ENCODE results near the gene FGFR1OP2.

Gene FGFR1OP2

DNA sequence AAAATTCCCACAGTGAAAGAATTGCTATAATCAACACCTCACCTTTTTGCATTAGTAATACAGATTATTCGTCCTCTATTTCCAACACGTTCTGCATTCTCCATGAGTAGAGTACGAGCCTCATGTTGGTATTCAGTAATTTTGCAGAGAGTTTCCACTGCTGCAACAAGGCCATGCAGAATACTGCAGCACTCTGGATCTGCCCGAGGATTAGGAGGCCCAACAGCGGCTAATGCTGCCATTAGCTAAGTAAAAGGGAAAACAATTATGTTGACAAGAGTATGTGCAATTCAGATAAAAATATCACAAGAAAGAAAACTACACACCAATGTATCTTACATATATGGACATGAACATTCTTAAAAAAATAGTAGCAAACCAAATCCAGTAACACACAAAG lies 9.6 kb upstream of the FGFR1OP2 start:
- no peak for DNase-seq (ENCODE audit: insufficient read length)
- no peak for FAIRE-seq
- TF ChIP-seq TAF1 (IDR thresholded peaks at IDR 0.05; ENCODE audit: borderline replicate concordance, low read depth, low read length) (no peak), POLR2A (IDR thresholded peaks at IDR 0.05; ENCODE audit: low read depth, low read length) (no peak), POLR2AphosphoS5 (IDR thresholded peaks at IDR 0.05; ENCODE audit: low read depth, low read length) (no peak)

GRCh38 chr12:26929590-26929989 lies 8.7 kb upstream of the FGFR1OP2 start:
- TF ChIP-seq POLR2A (IDR thresholded peaks at IDR 0.05; ENCODE audit: low read depth, low read length) (no peak), TAF1 (IDR thresholded peaks at IDR 0.05; ENCODE audit: borderline replicate concordance, low read depth, low read length) (no peak), POLR2AphosphoS5 (IDR thresholded peaks at IDR 0.05; ENCODE audit: low read depth, low read length) (no peak)
- no peak for DNase-seq (ENCODE audit: insufficient read length)
- FAIRE-seq: no peak

DNA sequence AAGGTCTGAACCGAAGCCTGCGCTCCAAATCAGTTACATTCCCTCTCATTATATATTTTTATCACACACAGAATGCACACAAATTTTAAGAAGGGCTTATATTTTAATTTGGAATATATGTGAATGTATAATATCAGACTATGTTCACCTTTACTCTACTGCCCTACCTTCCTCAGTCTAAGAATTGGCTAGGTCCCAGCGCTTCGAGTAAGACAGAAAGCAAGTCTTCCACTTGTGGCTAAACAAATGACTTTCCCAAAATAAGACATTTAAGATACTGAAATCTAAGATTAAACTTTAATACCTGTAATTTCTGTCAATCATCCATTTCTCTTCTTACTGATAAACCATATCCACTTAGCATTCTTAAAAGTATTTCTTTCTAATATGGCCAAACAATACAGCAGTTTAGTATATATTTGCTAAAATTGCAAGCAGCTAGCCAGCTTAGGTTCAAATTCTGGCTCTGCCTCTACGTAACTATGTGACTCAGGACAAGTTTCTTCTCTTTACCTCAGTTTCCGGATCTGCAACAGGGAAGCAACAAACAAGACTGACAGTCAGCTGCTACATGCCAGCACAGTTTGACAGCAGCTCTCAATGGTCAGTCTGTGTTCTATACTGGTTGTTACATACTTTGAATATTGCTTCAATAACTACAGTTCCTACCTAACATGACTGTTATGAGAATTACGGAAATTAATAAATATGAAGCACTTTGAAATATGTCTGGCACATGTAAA lies 2.5 kb upstream of the FGFR1OP2 start:
- TF ChIP-seq POLR2AphosphoS5 (IDR thresholded peaks at IDR 0.05; ENCODE audit: low read depth, low read length): no peak
- DNase-seq (ENCODE audit: insufficient read length): no peak
- peak; percentile 74 for FAIRE-seq

DNA sequence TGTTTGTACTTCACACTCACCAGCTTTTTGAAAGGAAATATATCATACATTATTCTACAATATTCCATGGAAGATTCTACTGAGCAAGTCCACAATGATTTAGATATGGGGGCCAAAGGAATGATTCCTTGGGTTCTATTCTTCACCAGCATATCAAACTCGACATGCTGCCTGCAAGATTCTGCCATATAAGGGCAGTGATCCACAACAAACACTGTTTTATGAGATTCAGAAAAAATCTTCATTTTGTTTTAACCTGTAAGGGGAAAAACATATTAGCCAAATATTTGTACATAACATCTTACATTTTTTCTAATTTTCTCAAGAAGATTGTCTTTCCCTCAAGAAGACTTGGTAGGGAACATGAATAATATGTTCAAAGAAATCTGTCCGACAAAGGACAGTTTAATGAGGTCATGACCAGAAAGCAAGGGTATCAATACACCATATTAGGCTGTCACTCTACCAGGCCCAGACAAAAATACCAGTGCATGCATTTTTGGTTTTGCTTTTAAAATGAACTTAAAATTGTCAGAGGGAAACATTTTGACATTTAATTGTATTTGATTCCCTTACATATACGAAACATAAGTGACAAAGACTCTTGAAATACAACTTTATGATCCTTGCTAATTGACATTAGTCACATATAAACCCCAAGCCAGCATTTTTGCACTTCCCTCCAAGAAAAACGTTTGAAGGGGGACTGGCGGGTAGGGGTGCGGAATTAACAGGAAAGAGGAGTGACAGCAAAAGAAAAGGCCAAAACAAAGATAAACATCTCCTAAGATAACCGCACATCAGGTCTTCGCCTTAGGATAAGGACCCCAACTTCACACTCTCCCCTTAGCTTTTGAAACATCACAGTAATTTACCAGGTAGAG lies 1.5 kb upstream of the FGFR1OP2 start:
- FAIRE-seq (no peak), DNase-seq (ENCODE audit: insufficient read length) (no peak)
- no peak for TF ChIP-seq TAF1 (IDR thresholded peaks at IDR 0.05; ENCODE audit: borderline replicate concordance, low read depth, low read length)
- TF ChIP-seq POLR2A (IDR thresholded peaks at IDR 0.05; ENCODE audit: low read depth, low read length): no peak
- TF ChIP-seq POLR2AphosphoS5 (IDR thresholded peaks at IDR 0.05; ENCODE audit: low read depth, low read length): no peak

DNA sequence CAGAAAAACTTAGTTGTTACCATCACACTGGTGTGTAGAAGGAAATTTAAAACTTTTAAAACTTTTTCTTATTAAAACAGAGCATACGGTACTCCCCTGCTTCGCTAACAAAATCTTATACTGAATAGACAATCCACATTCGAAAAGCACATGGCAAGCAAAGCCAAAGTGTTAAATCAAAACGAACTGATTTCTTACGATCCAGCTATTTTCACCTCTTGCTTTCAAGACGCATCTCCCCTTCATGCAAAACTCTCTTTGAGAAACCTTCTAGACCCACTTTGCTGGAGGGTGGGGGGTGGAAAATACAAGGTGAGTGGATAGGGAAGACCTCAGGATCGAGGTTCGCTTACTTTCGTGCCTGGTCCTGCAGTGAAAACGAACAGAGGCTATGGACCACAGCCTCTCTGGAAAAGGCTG lies 817 bp upstream of the FGFR1OP2 start:
- no peak for FAIRE-seq
- DNase-seq (ENCODE audit: insufficient read length): no peak

GRCh38 chr12:26938701-26939062 lies 412 bp downstream of the FGFR1OP2 start:
- FAIRE-seq: no peak
- peak; percentile 10 for DNase-seq (ENCODE audit: insufficient read length)
- TF ChIP-seq POLR2A (IDR thresholded peaks at IDR 0.05; ENCODE audit: low read depth, low read length) (no peak), POLR2AphosphoS5 (IDR thresholded peaks at IDR 0.05; ENCODE audit: low read depth, low read length) (no peak), TAF1 (IDR thresholded peaks at IDR 0.05; ENCODE audit: borderline replicate concordance, low read depth, low read length) (no peak)

More for the DNA sequence above, 817 bp upstream of the FGFR1OP2 start:
- no peak for TF ChIP-seq POLR2A (IDR thresholded peaks at IDR 0.05; ENCODE audit: low read depth, low read length)
- TF ChIP-seq TAF1 (IDR thresholded peaks at IDR 0.05; ENCODE audit: borderline replicate concordance, low read depth, low read length): no peak
- no peak for TF ChIP-seq POLR2AphosphoS5 (IDR thresholded peaks at IDR 0.05; ENCODE audit: low read depth, low read length)

GRCh38 chr12:26939192-26939832 lies 1.0 kb downstream of the FGFR1OP2 start:
- DNase-seq (ENCODE audit: insufficient read length) (no peak), FAIRE-seq (peak; percentile 70)
- no peak for TF ChIP-seq TAF1 (IDR thresholded peaks at IDR 0.05; ENCODE audit: borderline replicate concordance, low read depth, low read length)

DNA sequence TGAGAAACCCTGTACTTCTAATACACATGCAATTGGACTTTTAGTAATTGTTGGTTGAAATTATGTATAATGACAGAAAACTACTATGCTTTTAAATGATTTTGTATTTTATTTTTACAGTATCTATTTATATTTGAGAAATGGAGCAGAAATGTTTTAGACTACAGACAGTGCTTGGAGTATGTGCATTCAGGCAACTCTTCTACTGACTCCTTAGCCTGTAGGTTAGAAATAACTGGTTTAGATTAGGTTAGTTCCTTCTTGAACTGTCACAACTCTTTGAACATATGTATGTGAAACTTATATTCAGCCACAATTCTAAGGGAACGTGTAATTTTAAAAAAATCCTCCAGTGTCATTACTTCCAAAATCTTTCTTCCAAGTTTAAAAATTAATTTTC lies 1.7 kb downstream of the FGFR1OP2 start:
- TF ChIP-seq POLR2AphosphoS5 (IDR thresholded peaks at IDR 0.05; ENCODE audit: low read depth, low read length): no peak
- no peak for TF ChIP-seq TAF1 (IDR thresholded peaks at IDR 0.05; ENCODE audit: borderline replicate concordance, low read depth, low read length)
- no peak for TF ChIP-seq POLR2A (IDR thresholded peaks at IDR 0.05; ENCODE audit: low read depth, low read length)
- DNase-seq (ENCODE audit: insufficient read length) (no peak), FAIRE-seq (no peak)

- TF ChIP-seq POLR2AphosphoS5 (IDR thresholded peaks at IDR 0.05; ENCODE audit: low read depth, low read length): no peak
- TF ChIP-seq POLR2A (IDR thresholded peaks at IDR 0.05; ENCODE audit: low read depth, low read length): no peak
- TF ChIP-seq TAF1 (IDR thresholded peaks at IDR 0.05; ENCODE audit: borderline replicate concordance, low read depth, low read length): no peak
- no peak for FAIRE-seq
Observed at GRCh38 chr12:26940516-26941214, 2.4 kb downstream of the FGFR1OP2 start.

DNA sequence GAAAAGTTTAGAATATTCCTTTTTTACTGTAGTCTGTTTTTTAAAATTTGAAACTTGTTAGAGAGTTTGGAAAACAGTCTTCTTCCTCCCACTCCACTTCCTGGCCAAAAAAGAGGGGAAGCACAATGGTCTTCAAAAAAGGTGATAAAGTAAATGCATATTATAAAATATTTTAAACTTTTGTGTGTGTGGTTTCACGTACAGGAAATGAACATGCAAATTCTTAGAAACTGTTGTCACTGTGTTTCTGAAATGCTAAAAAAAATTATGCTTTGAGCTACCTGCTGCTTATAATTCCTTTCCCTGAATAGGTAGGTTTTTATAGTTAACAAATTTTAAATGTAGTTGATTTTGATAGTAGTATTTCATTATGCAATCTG lies 2.9 kb downstream of the FGFR1OP2 start:
- no peak for FAIRE-seq
- no peak for DNase-seq (ENCODE audit: insufficient read length)
- no peak for TF ChIP-seq POLR2AphosphoS5 (IDR thresholded peaks at IDR 0.05; ENCODE audit: low read depth, low read length)
- no peak for TF ChIP-seq POLR2A (IDR thresholded peaks at IDR 0.05; ENCODE audit: low read depth, low read length)
- no peak for TF ChIP-seq TAF1 (IDR thresholded peaks at IDR 0.05; ENCODE audit: borderline replicate concordance, low read depth, low read length)

More at GRCh38 chr12:26940516-26941214, 2.4 kb downstream of the FGFR1OP2 start:
- no peak for DNase-seq (ENCODE audit: insufficient read length)

DNA sequence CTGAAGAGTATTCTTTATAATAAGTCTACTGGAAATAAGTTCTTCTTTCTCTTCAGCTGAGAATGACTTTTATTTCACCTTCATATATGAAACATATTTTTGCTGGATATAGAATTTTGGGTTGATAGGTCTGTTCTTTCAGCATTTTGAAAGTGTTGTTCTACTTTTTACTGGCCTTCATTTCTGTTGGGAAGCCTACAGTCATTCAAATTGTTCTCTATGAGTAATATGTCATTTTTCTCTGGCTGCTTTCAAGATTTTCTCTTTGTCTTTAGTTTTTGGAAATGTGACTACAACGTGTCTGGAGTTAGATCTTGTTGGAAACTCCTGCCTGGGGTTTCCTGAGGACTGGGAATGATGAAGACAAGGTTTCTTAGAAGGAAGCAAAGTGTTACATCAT lies 10.0 kb downstream of the FGFR1OP2 start:
- DNase-seq (ENCODE audit: insufficient read length): no peak
- TF ChIP-seq TAF1 (IDR thresholded peaks at IDR 0.05; ENCODE audit: borderline replicate concordance, low read depth, low read length) (no peak), POLR2AphosphoS5 (IDR thresholded peaks at IDR 0.05; ENCODE audit: low read depth, low read length) (no peak), POLR2A (IDR thresholded peaks at IDR 0.05; ENCODE audit: low read depth, low read length) (no peak)
- FAIRE-seq: no peak
